Stimulated activated CD8-positive, alpha-beta memory T cell treated with anti-CD3 and anti-CD28 coated beads, Interleukin-12 subunit alpha, Interleukin-12 subunit beta, amount 100 ng/mL, for 1 hour (primary cell): Measurements from ENCODE around the gene TMEM33.

Experiments
- DNase-seq: peaks from one replicate; pipeline ENCODE4 v3.0.0-alpha.2; 2020; ENCODE audit warnings: low read depth

TMEM33 gene

DNA sequence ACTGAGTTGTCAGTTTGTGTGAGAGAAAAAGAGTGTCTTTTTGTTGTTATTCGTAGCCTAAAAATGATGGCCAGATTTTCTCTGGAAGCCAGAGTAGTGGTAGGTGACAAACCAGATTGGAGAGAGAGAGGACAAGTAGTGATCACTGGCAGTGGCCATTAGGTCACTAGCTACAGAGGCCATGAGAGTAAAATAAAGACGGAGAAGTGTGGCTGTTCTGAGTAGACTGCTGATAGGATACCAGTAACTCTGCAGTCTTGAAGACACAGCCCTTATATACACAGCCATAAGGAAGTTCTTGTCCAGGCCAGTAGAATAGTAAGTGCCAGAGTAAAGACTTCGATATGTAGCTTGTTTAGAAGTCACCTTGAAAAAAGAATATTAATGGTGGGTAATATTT is 62.8 kb downstream of the TMEM33 start:
- DNase-seq, result no peak

- no peak for DNase-seq
Measured at GRCh38 chr4:41999321-41999720, 64.1 kb downstream of the TMEM33 start.

DNA sequence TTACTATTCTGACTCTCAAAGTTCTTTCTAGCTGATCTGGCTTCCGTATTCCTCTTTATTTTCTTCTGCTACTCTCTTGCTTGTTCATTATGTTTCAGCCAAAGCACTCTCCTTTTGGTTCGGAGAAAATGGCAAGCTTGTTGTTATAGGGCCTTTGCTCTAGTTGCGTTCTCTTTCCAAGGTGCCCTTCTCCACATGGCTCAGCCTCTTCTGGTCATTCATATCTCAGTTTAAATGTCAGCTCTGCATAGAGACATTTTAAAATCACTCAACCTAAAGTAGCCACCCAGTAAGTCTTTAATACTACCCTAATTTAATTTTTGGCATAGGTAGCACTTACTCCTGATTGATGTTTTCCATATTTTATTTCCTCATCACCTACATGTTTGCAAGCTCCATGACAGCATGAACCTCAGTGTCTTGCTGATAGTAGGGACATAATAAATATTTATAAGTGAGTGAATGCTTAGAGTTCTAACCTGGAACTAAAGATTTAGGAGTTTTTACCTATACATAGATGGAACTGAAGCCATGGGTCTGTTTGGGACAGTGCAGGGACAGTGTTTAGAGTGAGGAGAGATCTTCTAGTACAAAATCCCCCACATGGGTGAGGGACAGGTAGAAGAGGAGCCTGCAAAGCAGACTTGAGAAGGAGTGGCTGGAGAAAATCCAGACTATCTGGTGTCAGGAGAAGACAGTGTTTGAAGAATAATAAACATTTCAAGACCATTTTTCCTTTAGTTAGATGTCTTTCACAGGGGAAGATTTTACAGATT is 73.0 kb downstream of the TMEM33 start:
- no peak for DNase-seq
